SK-N-SH (cell line): Measurements from ENCODE around the gene WWC1. TPM values are rescaled to one million over a fixed set of nuclear protein-coding genes. Genes with fewer than 3 reads are reported as not detected.

Experiments used
- CTCF ChIA-PET: fragments of 300-600, 350-600 bp; formaldehyde crosslinking; extraction: SDS; loops from one replicate; lab custom pipeline; 2021; lab: Yijun Ruan, JAX
- POLR2A ChIA-PET: fragments of 350-600 bp; sonication (Branson Sonifier 250); formaldehyde crosslinking; extraction: SDS; loops from one replicate; lab custom pipeline; 2020; ENCODE audit warnings: antibody characterized with exemption, inconsistent platforms; lab: Yijun Ruan, JAX
- DNase-seq: peaks from one replicate; pipeline ENCODE4 v3.0.0; 2012
- H2AFZ ChIP-seq: fragments of 200-600 bp; sonication (generic); 2 replicates; pipeline ENCODE4 v1.8.1; 2016; ENCODE audit warnings: antibody characterized with exemption, mild to moderate bottlenecking, low read depth
- H3F3A ChIP-seq: fragments of 200-600 bp; sonication (generic); replicated peaks from 2 replicates; pipeline ENCODE3; 2016; ENCODE audit warnings: antibody characterized with exemption, mild to moderate bottlenecking; ENCODE audit not compliant: insufficient read depth
- H3K27ac ChIP-seq, 2 experiments: fragments of 200-500 bp in 1 of 2; fragments of 200-600 bp in 1 of 2; sonication (Bioruptor generic) in 1 of 2; sonication (generic), shearing (Covaris generic) in 1 of 2; 2 replicates each; pipeline versions ENCODE4 v1.5.1 to v1.6.1; 2014 to 2016; ENCODE audit warnings: low read depth in 2 of 2, inconsistent platforms in 1 of 2, low read length in 1 of 2, mild to moderate bottlenecking in 1 of 2, mixed read lengths in 1 of 2
- H3K27me3 ChIP-seq: fragments of 200-600 bp; sonication (generic), shearing (Covaris generic); 2 replicates; pipeline ENCODE4 v1.6.1; 2016; ENCODE audit warnings: mixed run types; ENCODE audit not compliant: insufficient read depth
- H3K36me3 ChIP-seq, 2 experiments: fragments of 200-500 bp in 1 of 2; fragments of 200-600 bp in 1 of 2; sonication (Bioruptor generic) in 1 of 2; sonication (generic) in 1 of 2; replicated peaks in 1 of 2; 2 replicates each; pipeline versions ENCODE3 to v1.5.1; 2014 to 2016; ENCODE audit warnings: low read length in 1 of 2, mild to moderate bottlenecking in 1 of 2; ENCODE audit not compliant: insufficient read depth in 2 of 2, control insufficient read depth in 1 of 2
- H3K4me1 ChIP-seq, 2 experiments: fragments of 200-500 bp in 1 of 2; fragments of 200-600 bp in 1 of 2; sonication (Bioruptor generic) in 1 of 2; sonication (generic), shearing (Covaris generic) in 1 of 2; 2 replicates each; pipeline versions ENCODE4 v1.5.1 to v1.6.1; 2014 to 2016; ENCODE audit warnings: low read depth in 1 of 2, low read length in 1 of 2, mixed run types in 1 of 2; ENCODE audit not compliant: insufficient read depth in 2 of 2, control insufficient read depth in 1 of 2
- H3K4me2 ChIP-seq: fragments of 200-600 bp; sonication (generic), shearing (Covaris generic); 2 replicates; pipeline ENCODE4 v1.6.1; 2017; ENCODE audit warnings: mixed run types
- H3K4me3 ChIP-seq, 2 experiments: fragments of 200-500 bp in 1 of 2; fragments of 200-600 bp in 1 of 2; sonication (Bioruptor generic) in 1 of 2; sonication (generic), shearing (Covaris generic) in 1 of 2; 2 replicates each; pipeline versions ENCODE4 v1.5.1 to v1.8.1; 2014 to 2016; ENCODE audit warnings: low read depth in 2 of 2, inconsistent platforms in 1 of 2, low read length in 1 of 2, mild to moderate bottlenecking in 1 of 2, mixed read lengths in 1 of 2, moderate library complexity in 1 of 2
- H3K79me2 ChIP-seq: fragments of 200-600 bp; sonication (generic); 2 replicates; pipeline ENCODE4 v1.8.1; 2017; ENCODE audit warnings: mild to moderate bottlenecking; ENCODE audit not compliant: insufficient read depth
- H3K9ac ChIP-seq: fragments of 200-600 bp; sonication (generic); 2 replicates; pipeline ENCODE4 v1.6.1; 2017; ENCODE audit warnings: mixed run types
- H3K9me2 ChIP-seq: fragments of 200-600 bp; sonication (generic); 2 replicates; pipeline ENCODE4 v1.6.1; 2017; ENCODE audit warnings: mixed run types
- H3K9me3 ChIP-seq: fragments of 200-600 bp; sonication (generic); 2 replicates; pipeline ENCODE4 v1.6.1; 2017; ENCODE audit warnings: mixed run types, mild to moderate bottlenecking, moderate library complexity
- H4K20me1 ChIP-seq: fragments of 200-600 bp; sonication (generic); 2 replicates; pipeline ENCODE4 v1.6.1; 2017; ENCODE audit warnings: mild to moderate bottlenecking, mixed run types; ENCODE audit not compliant: insufficient read depth
- CTCF ChIP-seq: fragments of 200-600 bp; sonication (generic); IDR thresholded peaks from 2 replicates; pipeline ENCODE4 v1.6.1; 2017; ENCODE audit warnings: antibody characterized with exemption, mild to moderate bottlenecking, moderate library complexity
- FOXJ3 ChIP-seq: sonication (generic); formaldehyde crosslinking; IDR thresholded peaks from 2 replicates; pipeline ENCODE4 v1.5.1; 2020; ENCODE audit warnings: mild to moderate bottlenecking, missing genetic modification reagents
- GABPA ChIP-seq: IDR thresholded peaks from 2 replicates; pipeline ENCODE4 v1.4.0; 2012; ENCODE audit warnings: low read depth, mild to moderate bottlenecking
- IRF3 ChIP-seq: fragments of 150-350 bp; IDR thresholded peaks from 2 replicates; pipeline ENCODE4 v1.6.1; 2016; ENCODE audit warnings: mild to moderate bottlenecking, low read depth, low read length
- NFIC ChIP-seq: IDR thresholded peaks from 2 replicates; pipeline ENCODE4 v1.4.0; 2012; ENCODE audit warnings: borderline replicate concordance
- NRF1 ChIP-seq: IDR thresholded peaks from 2 replicates; pipeline ENCODE4 v1.6.1; 2012; ENCODE audit warnings: low read depth, mild to moderate bottlenecking, low read length
- RAD21 ChIP-seq: IDR thresholded peaks from 2 replicates; pipeline ENCODE4 v1.6.1; 2012; ENCODE audit warnings: mild to moderate bottlenecking, low read length
- SMC3 ChIP-seq: IDR thresholded peaks from 2 replicates; pipeline ENCODE4 v1.6.1; 2012; ENCODE audit warnings: low read depth, low read length, improper control_type of control experiment
- TEAD4 ChIP-seq: IDR thresholded peaks from 2 replicates; pipeline ENCODE4 v1.4.0; 2012; ENCODE audit warnings: mild to moderate bottlenecking, borderline replicate concordance; ENCODE audit not compliant: insufficient read depth
- ZBTB33 ChIP-seq: IDR thresholded peaks from 2 replicates; pipeline ENCODE4 v1.4.0; 2012; ENCODE audit warnings: low read depth, borderline replicate concordance
- WGBS: methylation state at CpG from one replicate; pipeline ENCODE4 v1.1.6; 2017; ENCODE audit warnings: low lambda C conversion rate; 5-methylcytosine and 5-hydroxymethylcytosine counted together
- polyA plus RNA-seq, 3 experiments: library from polyadenylated mRNA; depleted of rRNA; stranded (reverse); fragments of >200 nt; gene quantifications; 2 replicates each; pipeline ENCODE4 v1.2.3, GENCODE V29; 2012

WWC1 gene
- polyA plus RNA-seq, 1 of the 3 experiments (the other 2 are of a cell fraction): 16.9 TPM

- TF ChIP-seq RAD21 (no peak), CTCF (no peak)
Measured at GRCh38 chr5:168303393-168304025, 12.1 kb downstream of the WWC1 start (continued).

- no peaks in the 10 kb centered on the region for H3K27me3 ChIP-seq
- H3K27ac ChIP-seq: no peak overlapping the region
- no peak overlapping the region for H2AFZ ChIP-seq
- 88% methylated on average over 2 of the region's 2 CpGs for WGBS
- POLR2A ChIA-PET: interaction anchor here (0.6 kb wide), 1 partner anchor 437 kb away, joined by 4 read pairs; no protein-coding TSS in a partner anchor
- TF ChIP-seq SMC3 (no peak), GABPA (no peak), IRF3 (no peak), FOXJ3 (CRISPR knock-in tag) (no peak), ZBTB33 (no peak), TEAD4 (no peak), NFIC (no peak), CTCF (no peak), NRF1 (no peak)
- H3K9ac ChIP-seq: no peak overlapping the region
- H3K4me2 ChIP-seq: no peak overlapping the region
- no peak for DNase-seq
- peaks cover 10% of the 10 kb centered on the region for H3F3A ChIP-seq
- H3K4me3 ChIP-seq: no peak overlapping the region
- no peaks in the 10 kb centered on the region for H3K9me3 ChIP-seq
- H4K20me1 ChIP-seq: no peaks in the 10 kb centered on the region
- no peaks in the 10 kb centered on the region for H3K36me3 ChIP-seq
- H3K4me1 ChIP-seq: peaks cover 17 to 24% of the 10 kb centered on the region in 2 experiments; a peak in 2 of 4 replicates
- H3K9me2 ChIP-seq: no peaks in the 10 kb centered on the region
- peaks cover 56% of the 10 kb centered on the region for H3K79me2 ChIP-seq
- CTCF ChIA-PET: interaction anchor here (1.0 kb wide), 1 partner anchor 11 kb away, joined by 3 read pairs; no protein-coding TSS in a partner anchor
Measured at GRCh38 chr5:168304349-168304748, 12.9 kb downstream of the WWC1 start.
